Measurements from ENCODE around the gene BRME1. TPM values are rescaled to one million over a fixed set of nuclear protein-coding genes. Genes with fewer than 3 reads are reported as not detected.
A peak's percentile ranks its signal among the peaks of the same experiment; 100 is the strongest.

Gene BRME1
- total and polyA plus RNA-seq, 2 of the 13 experiments (the other 11 are each of a cell fraction or from before 2014, with no cell fraction given): 0.74 to 1.5 TPM

DNA sequence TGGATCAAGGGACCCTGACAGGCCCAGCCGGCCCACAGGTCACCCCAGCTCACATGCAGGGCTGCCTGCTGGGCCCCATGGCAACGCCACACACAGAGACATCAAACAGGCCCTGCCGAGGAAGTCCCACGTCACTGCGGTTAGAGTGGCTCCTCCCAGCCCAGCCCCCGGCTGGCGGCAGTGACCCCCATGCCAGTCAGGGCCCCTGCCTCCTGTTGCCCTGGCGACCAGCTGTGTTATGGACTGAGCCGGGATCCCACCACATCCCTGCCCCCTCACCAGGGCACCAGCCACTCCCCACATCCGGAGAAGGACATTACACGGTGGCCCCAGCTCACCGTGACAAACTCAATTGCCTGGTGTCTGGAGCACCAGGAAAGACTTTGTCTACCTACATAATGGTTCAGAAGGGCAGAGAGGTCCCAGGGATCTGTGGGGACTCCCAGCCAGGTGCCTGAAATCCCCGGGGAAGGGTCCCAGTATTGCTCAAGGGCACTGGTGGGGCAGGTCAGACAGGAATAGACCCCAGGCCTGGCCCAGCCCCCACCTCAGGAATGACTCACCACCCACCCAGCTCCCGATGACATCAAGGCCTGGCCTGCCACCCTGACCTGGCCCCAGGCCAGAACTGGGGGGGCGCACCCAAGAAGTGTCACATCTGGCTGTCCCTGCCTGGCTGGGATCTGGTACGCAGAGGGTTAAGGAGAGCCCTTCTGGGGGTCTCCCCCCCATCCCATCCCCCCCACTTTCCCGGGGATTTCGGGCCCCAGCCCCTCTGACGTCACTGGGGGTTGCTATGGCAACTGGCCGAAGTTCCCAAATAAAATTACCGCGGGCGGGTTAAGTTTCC, 59.1 kb downstream of the BRME1 start (continued):
- TF ChIP-seq, protein P1, sequence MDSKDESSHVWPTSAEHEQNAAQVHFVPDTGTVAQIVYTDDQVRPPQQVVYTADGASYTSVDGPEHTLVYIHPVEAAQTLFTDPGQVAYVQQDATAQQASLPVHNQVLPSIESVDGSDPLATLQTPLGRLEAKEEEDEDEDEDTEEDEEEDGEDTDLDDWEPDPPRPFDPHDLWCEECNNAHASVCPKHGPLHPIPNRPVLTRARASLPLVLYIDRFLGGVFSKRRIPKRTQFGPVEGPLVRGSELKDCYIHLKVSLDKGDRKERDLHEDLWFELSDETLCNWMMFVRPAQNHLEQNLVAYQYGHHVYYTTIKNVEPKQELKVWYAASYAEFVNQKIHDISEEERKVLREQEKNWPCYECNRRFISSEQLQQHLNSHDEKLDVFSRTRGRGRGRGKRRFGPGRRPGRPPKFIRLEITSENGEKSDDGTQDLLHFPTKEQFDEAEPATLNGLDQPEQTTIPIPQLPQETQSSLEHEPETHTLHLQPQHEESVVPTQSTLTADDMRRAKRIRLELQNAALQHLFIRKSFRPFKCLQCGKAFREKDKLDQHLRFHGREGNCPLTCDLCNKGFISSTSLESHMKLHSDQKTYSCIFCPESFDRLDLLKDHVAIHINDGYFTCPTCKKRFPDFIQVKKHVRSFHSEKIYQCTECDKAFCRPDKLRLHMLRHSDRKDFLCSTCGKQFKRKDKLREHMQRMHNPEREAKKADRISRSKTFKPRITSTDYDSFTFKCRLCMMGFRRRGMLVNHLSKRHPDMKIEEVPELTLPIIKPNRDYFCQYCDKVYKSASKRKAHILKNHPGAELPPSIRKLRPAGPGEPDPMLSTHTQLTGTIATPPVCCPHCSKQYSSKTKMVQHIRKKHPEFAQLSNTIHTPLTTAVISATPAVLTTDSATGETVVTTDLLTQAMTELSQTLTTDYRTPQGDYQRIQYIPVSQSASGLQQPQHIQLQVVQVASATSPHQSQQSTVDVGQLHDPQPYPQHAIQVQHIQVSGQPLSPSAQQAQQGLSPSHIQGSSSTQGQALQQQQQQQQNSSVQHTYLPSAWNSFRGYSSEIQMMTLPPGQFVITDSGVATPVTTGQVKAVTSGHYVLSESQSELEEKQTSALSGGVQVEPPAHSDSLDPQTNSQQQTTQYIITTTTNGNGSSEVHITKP (CRISPR knock-in tag; IDR thresholded peaks at IDR 0.05; ENCODE audit: low read depth): no peak
- TF ChIP-seq XBP1 (CRISPR knock-in tag; IDR thresholded peaks at IDR 0.05) (no peak), ISX (CRISPR knock-in tag; conservative IDR thresholded peaks at IDR 0.05) (no peak), ZNF547 (CRISPR knock-in tag; IDR thresholded peaks at IDR 0.05) (0 out of 2 replicates have a peak, but pooled peaks have one; percentile 3), SP4 (CRISPR knock-in tag; IDR thresholded peaks at IDR 0.05) (peak; percentile 46; the same call in 1 of the 2 replicates), ZNF431 (CRISPR knock-in tag; IDR thresholded peaks at IDR 0.05; ENCODE audit: borderline replicate concordance, low read depth) (peak; percentile 86; the same call in 1 of the 2 replicates), ARNTL (CRISPR knock-in tag; IDR thresholded peaks at IDR 0.05) (no peak), SMC3 (IDR thresholded peaks at IDR 0.05; ENCODE audit: low read length) (no peak), TCF7L2 (IDR thresholded peaks at IDR 0.05; ENCODE audit: low read depth, low read length) (peak; percentile 54; the same call in 1 of the 2 replicates), RARA (CRISPR knock-in tag; IDR thresholded peaks at IDR 0.05) (peak; percentile 70), NFKBIZ (CRISPR knock-in tag; IDR thresholded peaks at IDR 0.05) (peak; percentile 35; the same call in 1 of the 2 replicates), TCF7 (IDR thresholded peaks at IDR 0.05; ENCODE audit: low read depth) (peak; percentile 83), GFI1 (CRISPR knock-in tag; IDR thresholded peaks at IDR 0.05; ENCODE audit: borderline replicate concordance) (no peak), ARNT (IDR thresholded peaks at IDR 0.05) (no peak), ZNF274 (CRISPR knock-in tag; IDR thresholded peaks at IDR 0.05) (no peak), ZNF660 (CRISPR knock-in tag; IDR thresholded peaks at IDR 0.05; ENCODE audit: borderline replicate concordance, low read depth) (no peak), YEATS4 (CRISPR knock-in tag; IDR thresholded peaks at IDR 0.05; ENCODE audit: borderline replicate concordance) (no peak; the same call in 1 of the 2 replicates), ZNF879 (CRISPR knock-in tag; IDR thresholded peaks at IDR 0.05) (no peak), ZNF570 (CRISPR knock-in tag; IDR thresholded peaks at IDR 0.05; ENCODE audit: borderline replicate concordance) (no peak), MAFF (IDR thresholded peaks at IDR 0.05; ENCODE audit: low read depth, low read length) (no peak), ELF3 (CRISPR knock-in tag; IDR thresholded peaks at IDR 0.05) (peak; percentile 54; the same call in 1 of the 2 replicates), ZSCAN12 (CRISPR knock-in tag; IDR thresholded peaks at IDR 0.05) (no peak), MAZ (IDR thresholded peaks at IDR 0.05; ENCODE audit: borderline replicate concordance, low read depth, low read length) (peak; percentile 56), MAZ (CRISPR knock-in tag; IDR thresholded peaks at IDR 0.05; ENCODE audit: low read depth) (peak; percentile 42; the same call in 1 of the 2 replicates)
- TF ChIP-seq, protein P2, sequence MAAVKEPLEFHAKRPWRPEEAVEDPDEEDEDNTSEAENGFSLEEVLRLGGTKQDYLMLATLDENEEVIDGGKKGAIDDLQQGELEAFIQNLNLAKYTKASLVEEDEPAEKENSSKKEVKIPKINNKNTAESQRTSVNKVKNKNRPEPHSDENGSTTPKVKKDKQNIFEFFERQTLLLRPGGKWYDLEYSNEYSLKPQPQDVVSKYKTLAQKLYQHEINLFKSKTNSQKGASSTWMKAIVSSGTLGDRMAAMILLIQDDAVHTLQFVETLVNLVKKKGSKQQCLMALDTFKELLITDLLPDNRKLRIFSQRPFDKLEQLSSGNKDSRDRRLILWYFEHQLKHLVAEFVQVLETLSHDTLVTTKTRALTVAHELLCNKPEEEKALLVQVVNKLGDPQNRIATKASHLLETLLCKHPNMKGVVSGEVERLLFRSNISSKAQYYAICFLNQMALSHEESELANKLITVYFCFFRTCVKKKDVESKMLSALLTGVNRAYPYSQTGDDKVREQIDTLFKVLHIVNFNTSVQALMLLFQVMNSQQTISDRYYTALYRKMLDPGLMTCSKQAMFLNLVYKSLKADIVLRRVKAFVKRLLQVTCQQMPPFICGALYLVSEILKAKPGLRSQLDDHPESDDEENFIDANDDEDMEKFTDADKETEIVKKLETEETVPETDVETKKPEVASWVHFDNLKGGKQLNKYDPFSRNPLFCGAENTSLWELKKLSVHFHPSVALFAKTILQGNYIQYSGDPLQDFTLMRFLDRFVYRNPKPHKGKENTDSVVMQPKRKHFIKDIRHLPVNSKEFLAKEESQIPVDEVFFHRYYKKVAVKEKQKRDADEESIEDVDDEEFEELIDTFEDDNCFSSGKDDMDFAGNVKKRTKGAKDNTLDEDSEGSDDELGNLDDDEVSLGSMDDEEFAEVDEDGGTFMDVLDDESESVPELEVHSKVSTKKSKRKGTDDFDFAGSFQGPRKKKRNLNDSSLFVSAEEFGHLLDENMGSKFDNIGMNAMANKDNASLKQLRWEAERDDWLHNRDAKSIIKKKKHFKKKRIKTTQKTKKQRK (IDR thresholded peaks at IDR 0.05; ENCODE audit: low read length): no peak
